HUES64 (cell line): ENCODE measurements around the gene TRPC3.

ENCODE experiments used
- H3K27ac ChIP-seq: 2 replicates; pipeline ENCODE4 v1.7.0; 2013; ENCODE audit warnings: low read depth, low read length, inconsistent platforms
- H3K27me3 ChIP-seq: 2 replicates; pipeline ENCODE4 v1.6.1; 2013; ENCODE audit warnings: mild to moderate bottlenecking, low read length; ENCODE audit not compliant: insufficient read depth
- H3K36me3 ChIP-seq: 2 replicates; pipeline ENCODE4 v1.6.1; 2013; ENCODE audit warnings: mild to moderate bottlenecking, low read length; ENCODE audit not compliant: insufficient read depth
- H3K4me1 ChIP-seq: 2 replicates; pipeline ENCODE4 v1.6.1; 2013; ENCODE audit warnings: mild to moderate bottlenecking, low read length, moderate library complexity; ENCODE audit not compliant: insufficient read depth
- H3K4me3 ChIP-seq: 2 replicates; pipeline ENCODE4 v1.5.1; 2013; ENCODE audit warnings: mild to moderate bottlenecking, low read length, moderate library complexity
- H3K9ac ChIP-seq: 2 replicates; pipeline ENCODE4 v1.6.1; 2013; ENCODE audit warnings: mild to moderate bottlenecking, low read depth, low read length
- H3K9me3 ChIP-seq: 2 replicates; pipeline ENCODE4 v1.6.1; 2013; ENCODE audit warnings: low read depth, low read length; ENCODE audit not compliant: insufficient read depth
- WGBS: fragments of 150-250, 120-280 bp; methylation state at CpG from one replicate; pipeline ENCODE4 v1.1.7; 2013; ENCODE audit warnings: missing lambda C conversion rate; 5-methylcytosine and 5-hydroxymethylcytosine counted together

Gene TRPC3

GRCh38 chr4:121873604-121874003, 78.3 kb downstream of the TRPC3 start:
- Histone ChIP-seq H3K9me3 (no peaks in the 10 kb centered on the region), H3K36me3 (no peaks in the 10 kb centered on the region), H3K9ac (no peak overlapping the region), H3K4me1 (no peaks in the 10 kb centered on the region), H3K27ac (no peak overlapping the region), H3K27me3 (no peaks in the 10 kb centered on the region), H3K4me3 (no peak overlapping the region)
- WGBS, result 86% methylated on average over 3 of the region's 3 CpGs

- Histone ChIP-seq H3K4me3 (peak within 1 kb of the TSS; percentile 84), H3K36me3 (peaks cover 24% of the 10 kb centered on the region), H3K9me3 (no peaks in the 10 kb centered on the region), H3K27me3 (no peaks in the 10 kb centered on the region), H3K4me1 (no peaks in the 10 kb centered on the region), H3K27ac (peak within 1 kb of the TSS; percentile 69; the same call in 1 of the 2 replicates), H3K9ac (peak within 1 kb of the TSS; percentile 74)
- WGBS, result under 1% methylated on average over 58 of the region's 58 CpGs
These were observed 81.7 kb downstream of the TRPC3 start, which contains the start of gene BBS7 for GRCh38 chr4:121869841-121870822. Gene BBS7, minus strand, starts transcription at chr4:121870474. Its CDS starts 161 bp downstream, at chr4:121870313.

- H3K27me3 ChIP-seq, result no peaks in the 10 kb centered on the region
- no peak overlapping the region for H3K9ac ChIP-seq
- H3K4me3 ChIP-seq, result no peak overlapping the region
- no peaks in the 10 kb centered on the region for H3K4me1 ChIP-seq
- WGBS, result 75% methylated on average over 7 of the region's 7 CpGs
- H3K27ac ChIP-seq, result no peak overlapping the region
- H3K36me3 ChIP-seq, result peaks cover 66% of the 10 kb centered on the region
- H3K9me3 ChIP-seq, result no peaks in the 10 kb centered on the region
These were observed 88.1 kb downstream of the TRPC3 start for GRCh38 chr4:121863799-121864198.

- Histone ChIP-seq H3K4me1 (no peaks in the 10 kb centered on the region), H3K9ac (no peak overlapping the region), H3K27ac (no peak overlapping the region), H3K27me3 (no peaks in the 10 kb centered on the region), H3K36me3 (peaks cover 66% of the 10 kb centered on the region), H3K9me3 (no peaks in the 10 kb centered on the region), H3K4me3 (no peak overlapping the region)
- WGBS, result 96% methylated on average over 2 of the region's 2 CpGs
These were observed 90.4 kb downstream of the TRPC3 start for GRCh38 chr4:121861426-121861825.

GRCh38 chr4:121860121-121860520, 91.7 kb downstream of the TRPC3 start:
- no peak overlapping the region for H3K27ac ChIP-seq
- no peak overlapping the region for H3K4me3 ChIP-seq
- no peaks in the 10 kb centered on the region for H3K27me3 ChIP-seq
- H3K4me1 ChIP-seq, result no peaks in the 10 kb centered on the region
- no peak overlapping the region for H3K9ac ChIP-seq
- peaks cover 56% of the 10 kb centered on the region for H3K36me3 ChIP-seq
- no peaks in the 10 kb centered on the region for H3K9me3 ChIP-seq

- Histone ChIP-seq H3K27ac (no peak overlapping the region), H3K9me3 (no peaks in the 10 kb centered on the region), H3K4me3 (no peak overlapping the region), H3K36me3 (peaks cover 20% of the 10 kb centered on the region), H3K27me3 (no peaks in the 10 kb centered on the region), H3K4me1 (no peaks in the 10 kb centered on the region), H3K9ac (no peak overlapping the region)
- 97% methylated on average over 1 of the region's 1 CpG for WGBS
These were observed 100.5 kb downstream of the TRPC3 start for GRCh38 chr4:121851354-121851753.

- 96% methylated on average over 5 of the region's 6 CpGs for WGBS
- no peak overlapping the region for H3K27ac ChIP-seq
- peaks cover 43% of the 10 kb centered on the region for H3K36me3 ChIP-seq
- H3K4me3 ChIP-seq, result no peak overlapping the region
- no peaks in the 10 kb centered on the region for H3K9me3 ChIP-seq
- no peaks in the 10 kb centered on the region for H3K27me3 ChIP-seq
- H3K9ac ChIP-seq, result no peak overlapping the region
- H3K4me1 ChIP-seq, result no peaks in the 10 kb centered on the region
These were observed 105.2 kb downstream of the TRPC3 start for GRCh38 chr4:121846662-121847061.

- no peak overlapping the region for H3K4me3 ChIP-seq
- WGBS, result 93% methylated on average over 4 of the region's 4 CpGs
- no peaks in the 10 kb centered on the region for H3K27me3 ChIP-seq
- no peaks in the 10 kb centered on the region for H3K9me3 ChIP-seq
- H3K9ac ChIP-seq, result no peak overlapping the region
- H3K36me3 ChIP-seq, result peaks cover 58% of the 10 kb centered on the region
- H3K27ac ChIP-seq, result no peak overlapping the region
- no peaks in the 10 kb centered on the region for H3K4me1 ChIP-seq
These were observed 109.0 kb downstream of the TRPC3 start for GRCh38 chr4:121842862-121843261.

- Histone ChIP-seq H3K4me3 (no peak overlapping the region), H3K9me3 (no peaks in the 10 kb centered on the region), H3K36me3 (peaks cover 49% of the 10 kb centered on the region), H3K4me1 (no peaks in the 10 kb centered on the region), H3K27ac (no peak overlapping the region), H3K9ac (no peak overlapping the region), H3K27me3 (no peaks in the 10 kb centered on the region)
These were observed 113.7 kb downstream of the TRPC3 start for GRCh38 chr4:121838136-121838535.

GRCh38 chr4:121829511-121829910, 122.3 kb downstream of the TRPC3 start:
- no peak overlapping the region for H3K4me3 ChIP-seq
- H3K9me3 ChIP-seq, result no peaks in the 10 kb centered on the region
- H3K4me1 ChIP-seq, result no peaks in the 10 kb centered on the region
- no peaks in the 10 kb centered on the region for H3K27me3 ChIP-seq
- H3K9ac ChIP-seq, result no peak overlapping the region
- peaks cover 36% of the 10 kb centered on the region for H3K36me3 ChIP-seq
- no peak overlapping the region for H3K27ac ChIP-seq
- 88% methylated on average over 5 of the region's 5 CpGs for WGBS
